ENCODE measurements around the gene GPER1. TPM values are rescaled to one million over a fixed set of nuclear protein-coding genes. Genes with fewer than 3 reads are reported as not detected.
"Not testable (repeated sequence)": the region's sequence is repeated elsewhere in the genome, so short reads cannot be mapped to it uniquely, and the experiment has no call there.

The GPER1 gene
- total RNA-seq, 1 donor from 2014 or later, result 2.5 TPM

DNA sequence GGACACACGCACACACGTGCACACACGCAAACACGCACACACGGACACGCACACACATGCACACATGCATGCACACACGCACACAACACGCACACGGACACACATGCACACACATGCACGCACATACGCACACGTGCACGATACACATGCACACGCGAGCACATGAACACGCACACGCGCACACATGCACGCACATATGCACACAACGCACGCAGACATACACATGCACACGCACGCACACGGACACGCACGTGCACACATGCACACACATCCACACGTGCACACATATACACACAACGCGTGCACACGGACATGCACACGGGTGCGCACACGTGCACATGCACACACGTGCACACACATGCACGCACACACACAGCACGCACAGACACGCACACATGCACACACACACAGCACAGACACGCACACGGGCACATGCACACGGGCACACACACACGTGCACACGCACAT is 17.3 kb upstream of the GPER1 start:
- peaks cover 6% of the 10 kb centered on the region for H3K4me1 Mint-ChIP-seq (ENCODE audit: unreplicated experiment)
- no peak for DNase-seq (ENCODE audit: extremely low spot score, unreplicated experiment)
- no peaks in the 10 kb centered on the region for H3K27me3 Mint-ChIP-seq (ENCODE audit: unreplicated experiment)
- no peak overlapping the region for H3K4me3 Mint-ChIP-seq (ENCODE audit: unreplicated experiment)
- no peaks in the 10 kb centered on the region for H3K36me3 Mint-ChIP-seq (ENCODE audit: unreplicated experiment)
- TF ChIP-seq, protein P1, sequence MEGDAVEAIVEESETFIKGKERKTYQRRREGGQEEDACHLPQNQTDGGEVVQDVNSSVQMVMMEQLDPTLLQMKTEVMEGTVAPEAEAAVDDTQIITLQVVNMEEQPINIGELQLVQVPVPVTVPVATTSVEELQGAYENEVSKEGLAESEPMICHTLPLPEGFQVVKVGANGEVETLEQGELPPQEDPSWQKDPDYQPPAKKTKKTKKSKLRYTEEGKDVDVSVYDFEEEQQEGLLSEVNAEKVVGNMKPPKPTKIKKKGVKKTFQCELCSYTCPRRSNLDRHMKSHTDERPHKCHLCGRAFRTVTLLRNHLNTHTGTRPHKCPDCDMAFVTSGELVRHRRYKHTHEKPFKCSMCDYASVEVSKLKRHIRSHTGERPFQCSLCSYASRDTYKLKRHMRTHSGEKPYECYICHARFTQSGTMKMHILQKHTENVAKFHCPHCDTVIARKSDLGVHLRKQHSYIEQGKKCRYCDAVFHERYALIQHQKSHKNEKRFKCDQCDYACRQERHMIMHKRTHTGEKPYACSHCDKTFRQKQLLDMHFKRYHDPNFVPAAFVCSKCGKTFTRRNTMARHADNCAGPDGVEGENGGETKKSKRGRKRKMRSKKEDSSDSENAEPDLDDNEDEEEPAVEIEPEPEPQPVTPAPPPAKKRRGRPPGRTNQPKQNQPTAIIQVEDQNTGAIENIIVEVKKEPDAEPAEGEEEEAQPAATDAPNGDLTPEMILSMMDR (IDR thresholded peaks at IDR 0.05), result no peak
- no peaks in the 10 kb centered on the region for H3K9me3 Mint-ChIP-seq (ENCODE audit: unreplicated experiment)
- H3K27ac Mint-ChIP-seq (ENCODE audit: unreplicated experiment), result no peak overlapping the region

GRCh38 chr7:1071731-1072254 is 16.1 kb upstream of the GPER1 start:
- no peak for DNase-seq (ENCODE audit: extremely low spot score, unreplicated experiment)
- H3K36me3 Mint-ChIP-seq (ENCODE audit: unreplicated experiment), result no peaks in the 10 kb centered on the region
- TF ChIP-seq, protein P1 (IDR thresholded peaks at IDR 0.05), result no peak
- no peaks in the 10 kb centered on the region for H3K9me3 Mint-ChIP-seq (ENCODE audit: unreplicated experiment)
- no peak overlapping the region for H3K4me3 Mint-ChIP-seq (ENCODE audit: unreplicated experiment)
- H3K4me1 Mint-ChIP-seq (ENCODE audit: unreplicated experiment), result peaks cover 4% of the 10 kb centered on the region
- H3K27me3 Mint-ChIP-seq (ENCODE audit: unreplicated experiment), result no peaks in the 10 kb centered on the region
- no peak overlapping the region for H3K27ac Mint-ChIP-seq (ENCODE audit: unreplicated experiment)

DNA sequence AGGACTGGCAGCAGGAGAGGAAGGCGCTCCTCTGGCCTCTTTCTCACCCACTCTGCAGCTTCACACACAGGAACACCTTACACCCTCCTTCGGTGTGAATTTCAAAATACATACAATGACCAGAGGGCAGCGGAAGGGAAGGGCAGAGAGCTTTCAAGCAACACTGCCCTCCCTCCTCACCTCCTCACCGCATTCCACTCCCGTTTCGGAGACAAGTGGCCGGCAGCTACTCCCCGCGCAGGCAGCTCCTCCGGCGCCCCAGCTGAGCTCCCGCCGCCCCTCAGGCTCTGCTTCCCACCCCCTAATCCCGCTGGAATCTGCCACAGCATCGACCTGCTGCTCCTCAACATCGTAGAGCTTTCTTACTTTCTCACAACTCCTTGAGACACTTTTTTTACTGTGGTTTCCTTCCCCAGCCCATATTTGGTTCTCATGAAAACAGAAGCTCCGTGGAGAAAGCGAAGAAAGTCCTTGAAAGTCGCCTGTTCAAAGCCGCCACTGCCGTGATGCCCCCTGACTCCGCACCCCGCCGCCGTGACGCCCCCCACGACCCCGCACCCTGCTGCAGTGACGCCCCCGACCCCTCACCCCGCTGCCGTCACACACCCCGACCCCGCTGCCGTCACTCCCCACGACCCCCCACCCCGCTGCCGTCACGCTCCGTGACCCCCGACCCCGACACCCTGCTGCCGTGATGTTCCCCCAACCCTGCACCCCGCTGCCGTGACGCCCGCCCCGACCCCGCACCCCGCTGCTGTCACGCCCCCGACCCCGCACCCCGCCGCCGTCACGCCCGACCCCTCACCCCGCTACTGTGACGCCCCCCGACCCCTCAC is 14.6 kb upstream of the GPER1 start:
- Mint-ChIP-seq H3K4me1 (ENCODE audit: unreplicated experiment) (peaks cover 4% of the 10 kb centered on the region), H3K27me3 (ENCODE audit: unreplicated experiment) (no peaks in the 10 kb centered on the region), H3K36me3 (ENCODE audit: unreplicated experiment) (no peaks in the 10 kb centered on the region), H3K9me3 (ENCODE audit: unreplicated experiment) (no peaks in the 10 kb centered on the region), H3K27ac (ENCODE audit: unreplicated experiment) (no peak overlapping the region), H3K4me3 (ENCODE audit: unreplicated experiment) (no peak overlapping the region)
- DNase-seq (ENCODE audit: extremely low spot score, unreplicated experiment), result no peak
- TF ChIP-seq, protein P1 (IDR thresholded peaks at IDR 0.05), result no peak

DNA sequence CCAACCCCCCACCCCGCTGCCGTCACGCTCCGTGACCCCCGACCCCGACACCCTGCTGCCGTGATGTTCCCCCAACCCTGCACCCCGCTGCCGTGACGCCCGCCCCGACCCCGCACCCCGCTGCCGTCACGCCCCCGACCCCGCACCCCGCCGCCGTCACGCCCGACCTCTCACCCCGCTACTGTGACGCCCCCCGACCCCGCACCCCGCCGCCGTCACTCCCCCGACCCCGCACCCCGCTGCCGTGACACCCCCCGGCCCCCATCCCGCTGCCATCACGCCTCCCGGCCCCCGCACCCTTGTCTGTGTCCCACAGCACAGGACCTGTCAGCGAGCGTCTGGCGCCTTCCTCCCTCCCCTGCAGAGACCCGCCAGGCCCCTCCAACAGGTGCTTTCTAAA is 13.9 kb upstream of the GPER1 start:
- H3K4me3 Mint-ChIP-seq (ENCODE audit: unreplicated experiment); H3K36me3 Mint-ChIP-seq (ENCODE audit: unreplicated experiment); H3K27me3 Mint-ChIP-seq (ENCODE audit: unreplicated experiment); H3K27ac Mint-ChIP-seq (ENCODE audit: unreplicated experiment); H3K4me1 Mint-ChIP-seq (ENCODE audit: unreplicated experiment); H3K9me3 Mint-ChIP-seq (ENCODE audit: unreplicated experiment); DNase-seq (ENCODE audit: extremely low spot score, unreplicated experiment): not testable (repeated sequence)

- Mint-ChIP-seq H3K36me3 (ENCODE audit: unreplicated experiment) (no peaks in the 10 kb centered on the region), H3K9me3 (ENCODE audit: unreplicated experiment) (no peaks in the 10 kb centered on the region), H3K27me3 (ENCODE audit: unreplicated experiment) (no peaks in the 10 kb centered on the region), H3K27ac (ENCODE audit: unreplicated experiment) (no peak overlapping the region), H3K4me1 (ENCODE audit: unreplicated experiment) (peaks cover 4% of the 10 kb centered on the region), H3K4me3 (ENCODE audit: unreplicated experiment) (no peak overlapping the region)
- TF ChIP-seq, protein P1 (IDR thresholded peaks at IDR 0.05), result no peak
- DNase-seq (ENCODE audit: extremely low spot score, unreplicated experiment), result no peak
Measured at GRCh38 chr7:1074593-1075431, 13.1 kb upstream of the GPER1 start.

Measured in osteocyte (in vitro differentiated cells).